PC-3 (cell line): ENCODE measurements around the gene BCAN. TPM values are rescaled to one million over a fixed set of nuclear protein-coding genes. Genes with fewer than 3 reads are reported as not detected.

Experiments
- ATAC-seq: fragments of 200-7000 bp; cut with Tn5 transposase; 2 replicates; pipeline ENCODE4 v1.9.1; 2020; ENCODE audit warnings: mild to moderate bottlenecking, moderate library complexity
- Bru-seq: library from RNA; stranded (reverse); fragments of 400-500 nt; gene quantifications from one replicate; lab custom pipeline; 2021; lab: Mats Ljungman, UMichigan
- BruChase-seq, 2 experiments: library from RNA; stranded (reverse); fragments of 400-500 nt; gene quantifications; one replicate each; lab custom pipeline; 2021; lab: Mats Ljungman, UMichigan
- BruUV-seq: library from RNA; stranded (reverse); fragments of 400-500 nt; replicated peaks from 2 replicates; lab custom pipeline; 2021; lab: Mats Ljungman, UMichigan
- CTCF ChIA-PET: fragments of 300-600 bp; sonication (Branson Sonifier 250); formaldehyde crosslinking; loops from one replicate; lab custom pipeline; 2022; ENCODE audit warnings: antibody characterized with exemption; lab: Charles Lee
- POLR2A ChIA-PET: fragments of 300-600 bp; sonication (Branson Sonifier 250); formaldehyde crosslinking; loops from one replicate; lab custom pipeline; 2022; ENCODE audit warnings: antibody characterized with exemption; ENCODE audit not compliant: unreplicated experiment; lab: Charles Lee
- DNase-seq: peaks from one replicate; pipeline ENCODE4 v3.0.0-alpha.2; 2015
- H2AFZ ChIP-seq: fragments of 300-600 bp; sonication (generic); 2 replicates; pipeline ENCODE4 v1.6.0; 2016; ENCODE audit warnings: antibody characterized with exemption, low read length
- H3F3A ChIP-seq: fragments of 300-600 bp; sonication (generic); one replicate; pipeline ENCODE4 v1.6.0; 2017; ENCODE audit warnings: antibody characterized with exemption, low read length, control low read depth, mild to moderate bottlenecking; ENCODE audit not compliant: unreplicated experiment
- H3K27ac ChIP-seq: fragments of 300-600 bp; sonication (generic); 2 replicates; pipeline ENCODE4 v1.5.1; 2016; ENCODE audit warnings: mild to moderate bottlenecking, low read length
- H3K27me3 ChIP-seq: fragments of 300-600 bp; sonication (generic); 2 replicates; pipeline ENCODE4 v1.6.1; 2016; ENCODE audit warnings: low read length, mixed read lengths
- H3K36me3 ChIP-seq: fragments of 300-600 bp; sonication (generic); 2 replicates; pipeline ENCODE4 v1.6.1; 2016; ENCODE audit warnings: low read depth, mixed run types, low read length, mixed read lengths
- H3K4me1 ChIP-seq: fragments of 300-600 bp; sonication (generic); 2 replicates; pipeline ENCODE4 v1.5.1; 2016; ENCODE audit warnings: low read length; ENCODE audit not compliant: insufficient read depth
- H3K4me2 ChIP-seq: fragments of 300-600 bp; sonication (generic); 2 replicates; pipeline ENCODE4 v1.6.0; 2016; ENCODE audit warnings: low read length
- H3K4me3 ChIP-seq: fragments of 300-600 bp; sonication (generic); 2 replicates; pipeline ENCODE4 v1.5.1; 2016; ENCODE audit warnings: mild to moderate bottlenecking, low read length, mixed read lengths
- H3K79me2 ChIP-seq: fragments of 300-600 bp; sonication (generic); 2 replicates; pipeline ENCODE4 v1.6.1; 2017; ENCODE audit warnings: low read length, mixed read lengths
- H3K9ac ChIP-seq: fragments of 300-600 bp; sonication (generic); 2 replicates; pipeline ENCODE4 v1.6.0; 2016; ENCODE audit warnings: mild to moderate bottlenecking, low read length
- H3K9me2 ChIP-seq: fragments of 300-600 bp; sonication (generic); replicated peaks from 2 replicates; pipeline ENCODE4 v1.6.1; 2016; ENCODE audit warnings: mixed run types, low read length, mixed read lengths
- H3K9me3 ChIP-seq: fragments of 300-600 bp; sonication (generic); 2 replicates; pipeline ENCODE4 v1.6.1; 2016; ENCODE audit warnings: low read length, mixed read lengths
- H4K20me1 ChIP-seq: fragments of 300-600 bp; sonication (generic); 2 replicates; pipeline ENCODE4 v1.6.1; 2016; ENCODE audit warnings: low read length, mixed read lengths
- CTCF ChIP-seq: fragments of 300-600 bp; sonication (generic); conservative IDR thresholded peaks from 2 replicates; pipeline ENCODE4 v1.5.1; 2017; ENCODE audit warnings: antibody characterized with exemption, low read depth, mild to moderate bottlenecking, low read length
- EZH2 ChIP-seq: fragments of 300-600 bp; sonication (generic); IDR thresholded peaks from one replicate; pipeline ENCODE4 v1.6.1; 2017; ENCODE audit warnings: antibody characterized with exemption, mild to moderate bottlenecking, low read length; ENCODE audit not compliant: unreplicated experiment
- EZH2phosphoT487 ChIP-seq: fragments of 300-600 bp; sonication (generic); IDR thresholded peaks from 2 replicates; pipeline ENCODE4 v1.6.1; 2018; ENCODE audit warnings: mild to moderate bottlenecking, antibody characterized with exemption, low read length, borderline replicate concordance
- intact Hi-C: fragments of 100-400 bp; cut with micrococcal nuclease; formaldehyde crosslinking; loops from 2 replicates; pipeline ENCODE4 v1.9.0; 2023
- long read RNA-seq: library from polyadenylated mRNA; unstranded; transcript quantifications from one replicate; pipeline ENCODE4 v2.0.0, GENCODE V29; 2021; ENCODE audit not compliant: unreplicated experiment
- total RNA-seq: library from RNA; depleted of rRNA; stranded (reverse); fragments of >200 nt; gene quantifications from 2 replicates; pipeline ENCODE4 v1.2.3, GENCODE V29; 2014; rRNA removed

Gene BCAN, protein sequence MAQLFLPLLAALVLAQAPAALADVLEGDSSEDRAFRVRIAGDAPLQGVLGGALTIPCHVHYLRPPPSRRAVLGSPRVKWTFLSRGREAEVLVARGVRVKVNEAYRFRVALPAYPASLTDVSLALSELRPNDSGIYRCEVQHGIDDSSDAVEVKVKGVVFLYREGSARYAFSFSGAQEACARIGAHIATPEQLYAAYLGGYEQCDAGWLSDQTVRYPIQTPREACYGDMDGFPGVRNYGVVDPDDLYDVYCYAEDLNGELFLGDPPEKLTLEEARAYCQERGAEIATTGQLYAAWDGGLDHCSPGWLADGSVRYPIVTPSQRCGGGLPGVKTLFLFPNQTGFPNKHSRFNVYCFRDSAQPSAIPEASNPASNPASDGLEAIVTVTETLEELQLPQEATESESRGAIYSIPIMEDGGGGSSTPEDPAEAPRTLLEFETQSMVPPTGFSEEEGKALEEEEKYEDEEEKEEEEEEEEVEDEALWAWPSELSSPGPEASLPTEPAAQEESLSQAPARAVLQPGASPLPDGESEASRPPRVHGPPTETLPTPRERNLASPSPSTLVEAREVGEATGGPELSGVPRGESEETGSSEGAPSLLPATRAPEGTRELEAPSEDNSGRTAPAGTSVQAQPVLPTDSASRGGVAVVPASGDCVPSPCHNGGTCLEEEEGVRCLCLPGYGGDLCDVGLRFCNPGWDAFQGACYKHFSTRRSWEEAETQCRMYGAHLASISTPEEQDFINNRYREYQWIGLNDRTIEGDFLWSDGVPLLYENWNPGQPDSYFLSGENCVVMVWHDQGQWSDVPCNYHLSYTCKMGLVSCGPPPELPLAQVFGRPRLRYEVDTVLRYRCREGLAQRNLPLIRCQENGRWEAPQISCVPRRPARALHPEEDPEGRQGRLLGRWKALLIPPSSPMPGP
- total RNA-seq (not detected in 2 replicates), Bru-seq, nascent RNA (percentile 5 among the genes with signal in this experiment), BruChase-seq, experiment 1, labeled RNA remaining after a 6-hour chase (percentile 11 among the genes with signal in this experiment), BruChase-seq, experiment 2, labeled RNA remaining after a 2-hour chase (percentile 4 among the genes with signal in this experiment)
- long read RNA-seq, partial matches to known transcripts = 0 of 1 reads
- long read RNA-seq, other reads (novel, unspliced or antisense) = 1 of 1 reads

DNA sequence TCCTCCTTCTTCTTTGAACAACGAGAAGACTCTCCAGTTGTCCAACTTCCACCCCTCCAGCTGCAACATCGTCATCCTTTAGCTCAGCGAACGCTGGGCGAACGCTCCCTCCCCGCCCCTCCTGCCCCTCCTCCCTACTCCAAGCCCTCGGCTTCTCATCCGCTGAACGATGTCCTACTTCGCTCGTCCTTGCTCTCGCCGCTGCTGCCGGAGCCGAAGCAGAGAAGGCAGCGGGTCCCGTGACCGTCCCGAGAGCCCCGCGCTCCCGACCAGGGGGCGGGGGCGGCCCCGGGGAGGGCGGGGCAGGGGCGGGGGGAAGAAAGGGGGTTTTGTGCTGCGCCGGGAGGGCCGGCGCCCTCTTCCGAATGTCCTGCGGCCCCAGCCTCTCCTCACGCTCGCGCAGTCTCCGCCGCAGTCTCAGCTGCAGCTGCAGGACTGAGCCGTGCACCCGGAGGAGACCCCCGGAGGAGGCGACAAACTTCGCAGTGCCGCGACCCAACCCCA lies at the start of gene BCAN:
Gene BCAN (plus strand): TSS at position 357 of the 504 bp plus-strand sequence. CDS start 3,938 bp downstream, outside the sequence.
- Histone ChIP-seq H3K27ac (no peak within 1 kb of the TSS), H3F3A (no peaks in the 10 kb centered on the region), H2AFZ (no peak within 1 kb of the TSS), H3K9ac (no peak within 1 kb of the TSS), H3K27me3 (peaks cover 31% of the 10 kb centered on the region), H4K20me1 (no peaks in the 10 kb centered on the region), H3K9me2 (no peaks in the 10 kb centered on the region), H3K4me1 (peaks cover 15% of the 10 kb centered on the region), H3K4me2 (no peak within 1 kb of the TSS), H3K79me2 (no peaks in the 10 kb centered on the region), H3K36me3 (no peaks in the 10 kb centered on the region), H3K9me3 (no peaks in the 10 kb centered on the region), H3K4me3 (no peak within 1 kb of the TSS)
- BruUV-seq = no TSS peak
- POLR2A ChIA-PET = interaction anchor here (0.5 kb wide), 1 partner anchor 184 kb away, joined by 4 read pairs; no protein-coding TSS in a partner anchor
- ATAC-seq = no peak
- TF ChIP-seq CTCF (no peak), EZH2phosphoT487 (no peak), EZH2 (no peak)
- intact Hi-C loops = no loop called here
- no peak for DNase-seq
- CTCF ChIA-PET = no interaction called here

GRCh38 chr1:156592158-156592909 lies 49.6 kb upstream of the BCAN start:
- H3K27me3 ChIP-seq = no peaks in the 10 kb centered on the region
- no peak overlapping the region; the same call in 1 of the 2 replicates for H3K27ac ChIP-seq
- H3K9me3 ChIP-seq = no peaks in the 10 kb centered on the region
- peaks cover 16% of the 10 kb centered on the region for H3K4me1 ChIP-seq
- TF ChIP-seq CTCF = no peak
- no peak for TF ChIP-seq EZH2
- TF ChIP-seq EZH2phosphoT487 = no peak
- no peaks in the 10 kb centered on the region for H3K9me2 ChIP-seq
- TSS peak; percentile 46 for BruUV-seq
- H3K9ac ChIP-seq = peak overlapping the region; percentile 80
- intact Hi-C loops = no loop called here
- H3K4me2 ChIP-seq = peak overlapping the region; percentile 92
- H3K4me3 ChIP-seq = peak overlapping the region; percentile 74
- H2AFZ ChIP-seq = peak overlapping the region; percentile 95
- ChIA-PET POLR2A (interaction anchor here (0.6 kb wide), 1 partner anchor 127 kb away, joined by 3 read pairs; no protein-coding TSS in a partner anchor), CTCF (interaction anchor here (0.5 to 0.6 kb wide), 2 partner anchors 29 to 207 kb away, joined by 3 to 6 read pairs; no protein-coding TSS in a partner anchor)
- no peak; the same call in 1 of the 2 replicates for ATAC-seq
- H4K20me1 ChIP-seq = no peaks in the 10 kb centered on the region
- H3F3A ChIP-seq = no peaks in the 10 kb centered on the region
- peaks cover 13% of the 10 kb centered on the region for H3K79me2 ChIP-seq
- peaks cover 38% of the 10 kb centered on the region for H3K36me3 ChIP-seq
- DNase-seq = peak; percentile 24
